Activated T-helper 1 cell treated with anti-CD3 and anti-CD28 coated beads, Interleukin-2, amount 50 U/mL, for 16 hours (primary cell): ENCODE data around the gene GALNT12.

Source experiments
- DNase-seq, 2 donors: peaks; one replicate each; pipeline ENCODE4 v3.0.0-alpha.2; 2020; ENCODE audit warnings: low read depth in 1 of 2, low spot score in 1 of 2

The GALNT12 gene

DNA sequence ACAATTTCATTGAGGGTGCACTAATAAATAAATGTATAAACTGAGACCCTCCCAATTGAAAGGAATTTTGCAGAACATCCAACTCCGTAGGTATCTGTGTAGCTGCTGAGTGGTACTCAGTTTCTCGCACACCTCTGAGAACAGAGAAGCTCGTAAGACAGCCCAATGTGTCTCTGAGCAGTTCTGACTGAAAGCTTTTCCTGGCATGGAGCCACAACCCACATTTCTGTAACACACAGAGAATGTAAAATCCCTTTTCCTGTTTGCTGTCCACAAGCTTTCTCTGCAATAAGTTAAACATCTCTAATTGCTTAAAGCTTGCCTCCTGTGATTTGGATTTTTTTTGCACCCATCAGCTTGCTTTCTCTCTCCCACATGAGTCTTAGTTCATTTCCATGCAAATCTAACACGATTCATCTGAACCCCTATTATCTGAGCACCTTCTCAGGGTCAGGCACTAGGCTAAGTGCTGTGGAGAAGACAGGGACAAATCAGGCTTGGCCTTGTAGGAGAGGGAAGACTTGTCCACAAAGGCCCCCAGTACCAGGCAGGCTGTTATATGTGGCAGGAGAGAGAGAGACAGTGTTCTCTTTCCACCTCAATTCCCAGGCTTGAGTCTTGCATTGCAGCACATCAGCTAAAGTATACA is 92.1 kb downstream of the GALNT12 start:
- no peak for DNase-seq
